HepG2 (cell line): Measurements from ENCODE around the gene ALDH1A1.

ENCODE experiments used
- BHLHE40 ChIP-seq: IDR thresholded peaks from 2 replicates; pipeline ENCODE4 v1.6.1; 2011; ENCODE audit warnings: low read length, improper control_type of control experiment
- CTCF ChIP-seq: sonication (generic); formaldehyde crosslinking; IDR thresholded peaks from 2 replicates; pipeline ENCODE4 v1.5.0; 2020; ENCODE audit warnings: mild to moderate bottlenecking, missing genetic modification reagents, moderate library complexity
- EP300 ChIP-seq, 3 experiments: sonication (generic) in 1 of 3; formaldehyde crosslinking in 1 of 3; IDR thresholded peaks; 2 replicates each; pipeline versions ENCODE4 v1.5.1 to v1.6.1; 2011 to 2020; ENCODE audit warnings: low read depth in 2 of 3, low read length in 2 of 3, borderline replicate concordance in 1 of 3, improper control_type of control experiment in 1 of 3, mild to moderate bottlenecking in 1 of 3, missing genetic modification reagents in 1 of 3, moderate library complexity in 1 of 3
- HBP1 ChIP-seq: IDR thresholded peaks from 2 replicates; pipeline ENCODE4 v1.6.1; 2016; ENCODE audit warnings: low read depth, control low read depth
- MZF1 ChIP-seq: sonication (generic); formaldehyde crosslinking; IDR thresholded peaks from 2 replicates; pipeline ENCODE4 v1.8.1; 2023; ENCODE audit warnings: mild to moderate bottlenecking, missing genetic modification reagents, borderline replicate concordance
- PHF8 ChIP-seq: sonication (generic); formaldehyde crosslinking; IDR thresholded peaks from 2 replicates; pipeline ENCODE4 v1.5.0; 2020; ENCODE audit warnings: missing genetic modification reagents
- POLR2A ChIP-seq, 2 experiments: IDR thresholded peaks; 2 replicates each; pipeline ENCODE4 v1.6.1; 2011; ENCODE audit warnings: low read depth in 2 of 2, low read length in 2 of 2, mild to moderate bottlenecking in 1 of 2, moderate library complexity in 1 of 2; ENCODE audit not compliant: insufficient read depth in 1 of 2
- RERE ChIP-seq: IDR thresholded peaks from 2 replicates; pipeline ENCODE4 v1.6.1; 2016; ENCODE audit warnings: low read depth, missing genetic modification reagents, missing compliant biosample characterization
- U2AF2 ChIP-seq: fragments of 200-400 bp; formaldehyde crosslinking; IDR thresholded peaks from 2 replicates; pipeline ENCODE4 v1.6.1; 2017; ENCODE audit warnings: low read depth, mild to moderate bottlenecking, low read length
- ZNF121 ChIP-seq: sonication (generic); formaldehyde crosslinking; IDR thresholded peaks from 2 replicates; pipeline ENCODE4 v1.5.0; 2020; ENCODE audit warnings: mild to moderate bottlenecking, missing genetic modification reagents
- TF ChIP-seq, protein P1 (sequence below): sonication (generic); formaldehyde crosslinking; IDR thresholded peaks from 2 replicates; pipeline ENCODE4 v1.4.0; 2020; ENCODE audit warnings: missing genetic modification reagents

DNA sequence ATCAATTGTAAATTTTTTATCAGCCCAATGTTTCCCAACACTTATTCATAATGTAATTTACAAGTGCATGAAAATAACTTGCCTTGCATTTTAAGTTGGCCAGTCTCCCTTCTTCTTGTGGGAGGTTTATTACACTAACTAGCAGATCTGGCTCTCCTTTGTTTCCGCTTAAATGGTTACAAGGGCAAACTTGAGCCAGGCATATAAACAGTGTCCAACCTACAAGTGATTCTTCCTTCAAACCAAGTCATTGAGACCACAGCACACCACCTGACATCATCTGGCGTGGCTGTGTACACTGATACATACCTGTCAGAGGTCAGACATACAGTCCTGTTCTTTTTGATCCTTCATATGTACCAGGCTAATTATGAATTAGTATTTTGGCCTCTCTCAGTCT is 80.1 kb downstream of the ALDH1A1 start:
- TF ChIP-seq CTCF (CRISPR knock-in tag) = no peak
- TF ChIP-seq HBP1 (CRISPR knock-in tag) = no peak
- TF ChIP-seq U2AF2 = no peak
- no peak for TF ChIP-seq ZNF121
- no peak for TF ChIP-seq POLR2A (IDR thresholded peaks at IDR 0.05; ENCODE audit: insufficient read depth in 1 of 2, low read depth in 2 of 2, low read length in 2 of 2)
- no peak for TF ChIP-seq EP300 (IDR thresholded peaks at IDR 0.05; ENCODE audit: low read depth in 2 of 2, low read length in 2 of 2)
- no peak for TF ChIP-seq EP300 (CRISPR knock-in tag; IDR thresholded peaks at IDR 0.05; ENCODE audit: borderline replicate concordance)
- no peak for TF ChIP-seq PHF8
- TF ChIP-seq, protein P1, sequence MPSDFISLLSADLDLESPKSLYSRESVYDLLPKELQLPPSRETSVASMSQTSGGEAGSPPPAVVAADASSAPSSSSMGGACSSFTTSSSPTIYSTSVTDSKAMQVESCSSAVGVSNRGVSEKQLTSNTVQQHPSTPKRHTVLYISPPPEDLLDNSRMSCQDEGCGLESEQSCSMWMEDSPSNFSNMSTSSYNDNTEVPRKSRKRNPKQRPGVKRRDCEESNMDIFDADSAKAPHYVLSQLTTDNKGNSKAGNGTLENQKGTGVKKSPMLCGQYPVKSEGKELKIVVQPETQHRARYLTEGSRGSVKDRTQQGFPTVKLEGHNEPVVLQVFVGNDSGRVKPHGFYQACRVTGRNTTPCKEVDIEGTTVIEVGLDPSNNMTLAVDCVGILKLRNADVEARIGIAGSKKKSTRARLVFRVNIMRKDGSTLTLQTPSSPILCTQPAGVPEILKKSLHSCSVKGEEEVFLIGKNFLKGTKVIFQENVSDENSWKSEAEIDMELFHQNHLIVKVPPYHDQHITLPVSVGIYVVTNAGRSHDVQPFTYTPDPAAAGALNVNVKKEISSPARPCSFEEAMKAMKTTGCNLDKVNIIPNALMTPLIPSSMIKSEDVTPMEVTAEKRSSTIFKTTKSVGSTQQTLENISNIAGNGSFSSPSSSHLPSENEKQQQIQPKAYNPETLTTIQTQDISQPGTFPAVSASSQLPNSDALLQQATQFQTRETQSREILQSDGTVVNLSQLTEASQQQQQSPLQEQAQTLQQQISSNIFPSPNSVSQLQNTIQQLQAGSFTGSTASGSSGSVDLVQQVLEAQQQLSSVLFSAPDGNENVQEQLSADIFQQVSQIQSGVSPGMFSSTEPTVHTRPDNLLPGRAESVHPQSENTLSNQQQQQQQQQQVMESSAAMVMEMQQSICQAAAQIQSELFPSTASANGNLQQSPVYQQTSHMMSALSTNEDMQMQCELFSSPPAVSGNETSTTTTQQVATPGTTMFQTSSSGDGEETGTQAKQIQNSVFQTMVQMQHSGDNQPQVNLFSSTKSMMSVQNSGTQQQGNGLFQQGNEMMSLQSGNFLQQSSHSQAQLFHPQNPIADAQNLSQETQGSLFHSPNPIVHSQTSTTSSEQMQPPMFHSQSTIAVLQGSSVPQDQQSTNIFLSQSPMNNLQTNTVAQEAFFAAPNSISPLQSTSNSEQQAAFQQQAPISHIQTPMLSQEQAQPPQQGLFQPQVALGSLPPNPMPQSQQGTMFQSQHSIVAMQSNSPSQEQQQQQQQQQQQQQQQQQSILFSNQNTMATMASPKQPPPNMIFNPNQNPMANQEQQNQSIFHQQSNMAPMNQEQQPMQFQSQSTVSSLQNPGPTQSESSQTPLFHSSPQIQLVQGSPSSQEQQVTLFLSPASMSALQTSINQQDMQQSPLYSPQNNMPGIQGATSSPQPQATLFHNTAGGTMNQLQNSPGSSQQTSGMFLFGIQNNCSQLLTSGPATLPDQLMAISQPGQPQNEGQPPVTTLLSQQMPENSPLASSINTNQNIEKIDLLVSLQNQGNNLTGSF = no peak
- no peak for TF ChIP-seq RERE
- TF ChIP-seq BHLHE40 = no peak
- TF ChIP-seq MZF1 (CRISPR knock-in tag) = no peak
